ENCODE data around the gene ANKLE1.
A peak's percentile ranks its signal among the peaks of the same experiment; 100 is the strongest.

GRCh38 chr19:17334414-17335409, 53.0 kb downstream of the ANKLE1 start, which contains the start of gene ANO8:
- TF ChIP-seq ATF3 (CRISPR knock-in tag; conservative IDR thresholded peaks at IDR 0.05) (no peak), E2F5 (CRISPR knock-in tag; IDR thresholded peaks at IDR 0.05) (peak; percentile 93), TP53 (CRISPR knock-in tag; IDR thresholded peaks at IDR 0.05) (no peak), MAX (CRISPR knock-in tag; IDR thresholded peaks at IDR 0.05) (peak; percentile 50; the same call in 1 of the 2 replicates), ZNF263 (CRISPR knock-in tag; IDR thresholded peaks at IDR 0.05; ENCODE audit: low read depth) (peak; percentile 46; the same call in 1 of the 2 replicates), CTCF (IDR thresholded peaks at IDR 0.05) (no peak), ZBTB21 (CRISPR knock-in tag; IDR thresholded peaks at IDR 0.05; ENCODE audit: borderline replicate concordance) (no peak), PREB (CRISPR knock-in tag; IDR thresholded peaks at IDR 0.05; ENCODE audit: borderline replicate concordance) (no peak)

Measured in WTC11 (cell line).